SK-N-SH (cell line): ENCODE measurements around the gene OS9. TPM values are rescaled to one million over a fixed set of nuclear protein-coding genes. Genes with fewer than 3 reads are reported as not detected.
A peak's percentile ranks its signal among the peaks of the same experiment; 100 is the strongest.

Experiments
- CTCF ChIA-PET: fragments of 300-600, 350-600 bp; formaldehyde crosslinking; extraction: SDS; loops from one replicate; lab custom pipeline; 2021; lab: Yijun Ruan, JAX
- POLR2A ChIA-PET: fragments of 350-600 bp; sonication (Branson Sonifier 250); formaldehyde crosslinking; extraction: SDS; loops from one replicate; lab custom pipeline; 2020; ENCODE audit warnings: antibody characterized with exemption, inconsistent platforms; lab: Yijun Ruan, JAX
- DNase-seq: peaks from one replicate; pipeline ENCODE4 v3.0.0; 2012
- H2AFZ ChIP-seq: fragments of 200-600 bp; sonication (generic); 2 replicates; pipeline ENCODE4 v1.8.1; 2016; ENCODE audit warnings: antibody characterized with exemption, mild to moderate bottlenecking, low read depth
- H3F3A ChIP-seq: fragments of 200-600 bp; sonication (generic); replicated peaks from 2 replicates; pipeline ENCODE3; 2016; ENCODE audit warnings: antibody characterized with exemption, mild to moderate bottlenecking; ENCODE audit not compliant: insufficient read depth
- H3K27ac ChIP-seq, 2 experiments: fragments of 200-500 bp in 1 of 2; fragments of 200-600 bp in 1 of 2; sonication (Bioruptor generic) in 1 of 2; sonication (generic), shearing (Covaris generic) in 1 of 2; 2 replicates each; pipeline versions ENCODE4 v1.5.1 to v1.6.1; 2014 to 2016; ENCODE audit warnings: low read depth in 2 of 2, inconsistent platforms in 1 of 2, low read length in 1 of 2, mild to moderate bottlenecking in 1 of 2, mixed read lengths in 1 of 2
- H3K27me3 ChIP-seq: fragments of 200-600 bp; sonication (generic), shearing (Covaris generic); 2 replicates; pipeline ENCODE4 v1.6.1; 2016; ENCODE audit warnings: mixed run types; ENCODE audit not compliant: insufficient read depth
- H3K36me3 ChIP-seq, 2 experiments: fragments of 200-500 bp in 1 of 2; fragments of 200-600 bp in 1 of 2; sonication (Bioruptor generic) in 1 of 2; sonication (generic) in 1 of 2; replicated peaks in 1 of 2; 2 replicates each; pipeline versions ENCODE3 to v1.5.1; 2014 to 2016; ENCODE audit warnings: low read length in 1 of 2, mild to moderate bottlenecking in 1 of 2; ENCODE audit not compliant: insufficient read depth in 2 of 2, control insufficient read depth in 1 of 2
- H3K4me1 ChIP-seq, 2 experiments: fragments of 200-500 bp in 1 of 2; fragments of 200-600 bp in 1 of 2; sonication (Bioruptor generic) in 1 of 2; sonication (generic), shearing (Covaris generic) in 1 of 2; 2 replicates each; pipeline versions ENCODE4 v1.5.1 to v1.6.1; 2014 to 2016; ENCODE audit warnings: low read depth in 1 of 2, low read length in 1 of 2, mixed run types in 1 of 2; ENCODE audit not compliant: insufficient read depth in 2 of 2, control insufficient read depth in 1 of 2
- H3K4me2 ChIP-seq: fragments of 200-600 bp; sonication (generic), shearing (Covaris generic); 2 replicates; pipeline ENCODE4 v1.6.1; 2017; ENCODE audit warnings: mixed run types
- H3K4me3 ChIP-seq, 2 experiments: fragments of 200-500 bp in 1 of 2; fragments of 200-600 bp in 1 of 2; sonication (Bioruptor generic) in 1 of 2; sonication (generic), shearing (Covaris generic) in 1 of 2; 2 replicates each; pipeline versions ENCODE4 v1.5.1 to v1.8.1; 2014 to 2016; ENCODE audit warnings: low read depth in 2 of 2, inconsistent platforms in 1 of 2, low read length in 1 of 2, mild to moderate bottlenecking in 1 of 2, mixed read lengths in 1 of 2, moderate library complexity in 1 of 2
- H3K79me2 ChIP-seq: fragments of 200-600 bp; sonication (generic); 2 replicates; pipeline ENCODE4 v1.8.1; 2017; ENCODE audit warnings: mild to moderate bottlenecking; ENCODE audit not compliant: insufficient read depth
- H3K9ac ChIP-seq: fragments of 200-600 bp; sonication (generic); 2 replicates; pipeline ENCODE4 v1.6.1; 2017; ENCODE audit warnings: mixed run types
- H3K9me2 ChIP-seq: fragments of 200-600 bp; sonication (generic); 2 replicates; pipeline ENCODE4 v1.6.1; 2017; ENCODE audit warnings: mixed run types
- H3K9me3 ChIP-seq: fragments of 200-600 bp; sonication (generic); 2 replicates; pipeline ENCODE4 v1.6.1; 2017; ENCODE audit warnings: mixed run types, mild to moderate bottlenecking, moderate library complexity
- H4K20me1 ChIP-seq: fragments of 200-600 bp; sonication (generic); 2 replicates; pipeline ENCODE4 v1.6.1; 2017; ENCODE audit warnings: mild to moderate bottlenecking, mixed run types; ENCODE audit not compliant: insufficient read depth
- ELF1 ChIP-seq: IDR thresholded peaks from 2 replicates; pipeline ENCODE4 v1.4.0; 2012
- FOXJ3 ChIP-seq: sonication (generic); formaldehyde crosslinking; IDR thresholded peaks from 2 replicates; pipeline ENCODE4 v1.5.1; 2020; ENCODE audit warnings: mild to moderate bottlenecking, missing genetic modification reagents
- JUND ChIP-seq: IDR thresholded peaks from 2 replicates; pipeline ENCODE4 v1.4.0; 2012
- MEF2A ChIP-seq: IDR thresholded peaks from 2 replicates; pipeline ENCODE4 v1.4.0; 2012; ENCODE audit warnings: low read depth, borderline replicate concordance
- MXI1 ChIP-seq: IDR thresholded peaks from 2 replicates; pipeline ENCODE4 v1.6.1; 2012; ENCODE audit warnings: mild to moderate bottlenecking, low read depth, low read length, improper control_type of control experiment
- NFIC ChIP-seq: IDR thresholded peaks from 2 replicates; pipeline ENCODE4 v1.4.0; 2012; ENCODE audit warnings: borderline replicate concordance
- RAD21 ChIP-seq: IDR thresholded peaks from 2 replicates; pipeline ENCODE4 v1.6.1; 2012; ENCODE audit warnings: mild to moderate bottlenecking, low read length
- RCOR1 ChIP-seq: fragments of 150-350 bp; IDR thresholded peaks from 2 replicates; pipeline ENCODE4 v1.6.1; 2017; ENCODE audit warnings: antibody characterized with exemption, low read length
- WGBS: methylation state at CpG from one replicate; pipeline ENCODE4 v1.1.6; 2017; ENCODE audit warnings: low lambda C conversion rate; 5-methylcytosine and 5-hydroxymethylcytosine counted together
- polyA plus RNA-seq, 3 experiments: library from polyadenylated mRNA; depleted of rRNA; stranded (reverse); fragments of >200 nt; gene quantifications; 2 replicates each; pipeline ENCODE4 v1.2.3, GENCODE V29; 2012
- TF ChIP-seq, protein P1 (sequence below): IDR thresholded peaks from 2 replicates; pipeline ENCODE4 v1.4.0; 2012; ENCODE audit warnings: low read depth, borderline replicate concordance
- TF ChIP-seq, protein P2 (sequence below): fragments of 200-600 bp; sonication (generic); IDR thresholded peaks from 2 replicates; pipeline ENCODE4 v1.6.1; 2017; ENCODE audit warnings: antibody characterized with exemption, mild to moderate bottlenecking, moderate library complexity
- TF ChIP-seq, protein P3 (sequence below): IDR thresholded peaks from 2 replicates; pipeline ENCODE4 v1.4.0; 2012; ENCODE audit warnings: low read depth, borderline replicate concordance
- TF ChIP-seq, protein P4 (sequence below): IDR thresholded peaks from 2 replicates; pipeline ENCODE4; 2012
- TF ChIP-seq, protein P5 (sequence below): fragments of 150-350 bp; IDR thresholded peaks from 2 replicates; pipeline ENCODE4 v1.6.1; 2017; ENCODE audit warnings: antibody characterized with exemption, low read length, low read depth, borderline replicate concordance

Gene OS9
- polyA plus RNA-seq, 1 of the 3 experiments (the other 2 are of a cell fraction): 280 TPM

DNA sequence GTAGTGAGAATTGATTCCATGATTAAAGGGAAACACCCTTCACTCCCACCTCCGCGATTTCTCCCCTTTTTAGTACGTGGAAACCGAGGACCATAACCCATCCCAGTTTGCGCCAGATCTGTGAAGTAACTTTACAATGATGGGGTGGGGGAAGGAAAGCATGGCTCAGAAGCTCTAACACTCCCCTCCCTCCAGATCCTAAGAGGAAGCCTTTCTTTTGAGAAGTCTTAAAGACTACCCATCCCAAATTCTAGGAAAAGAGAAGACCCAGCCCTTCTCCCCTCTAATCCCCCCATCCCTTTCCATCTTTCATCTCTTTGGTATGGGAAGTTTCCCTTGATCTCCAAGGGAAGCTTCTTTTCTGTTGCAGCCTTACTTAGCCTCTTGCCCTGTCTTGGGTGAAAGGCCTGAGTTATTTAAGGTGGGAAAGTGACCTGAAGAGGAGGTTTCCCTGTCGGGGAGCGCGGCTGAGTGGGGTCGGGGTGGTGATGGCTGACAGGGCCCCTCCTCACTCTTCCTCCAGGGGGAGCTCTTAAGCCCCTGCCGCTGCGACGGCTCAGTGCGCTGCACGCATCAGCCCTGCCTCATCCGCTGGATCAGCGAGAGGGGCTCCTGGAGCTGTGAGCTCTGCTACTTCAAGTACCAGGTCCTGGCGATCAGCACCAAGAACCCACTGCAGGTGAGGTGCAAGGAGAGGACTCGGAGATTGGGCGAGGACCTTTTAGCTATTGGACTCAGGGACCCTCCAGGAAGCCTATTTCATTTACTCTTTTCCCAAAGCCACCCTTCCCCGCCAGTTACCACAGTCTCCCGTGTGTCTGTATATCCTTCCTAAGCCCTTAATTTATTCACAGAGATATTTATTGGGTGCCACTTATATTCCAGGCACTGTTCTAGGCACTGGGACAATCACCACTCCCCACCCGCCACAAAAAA is 62.7 kb downstream of the OS9 start:
- peaks cover 3 to 20% of the 10 kb centered on the region in 2 experiments for H3K36me3 ChIP-seq
- H3K4me1 ChIP-seq: peaks cover 8 to 27% of the 10 kb centered on the region in 2 experiments
- no peak overlapping the region for H3K27ac ChIP-seq
- peak; percentile 82 for DNase-seq
- H2AFZ ChIP-seq: no peak overlapping the region
- peaks cover 23% of the 10 kb centered on the region for H3F3A ChIP-seq
- TF ChIP-seq MXI1 (no peak), RAD21 (0 out of 2 replicates have a peak, but pooled peaks have one; percentile 3)
- TF ChIP-seq, protein P1, sequence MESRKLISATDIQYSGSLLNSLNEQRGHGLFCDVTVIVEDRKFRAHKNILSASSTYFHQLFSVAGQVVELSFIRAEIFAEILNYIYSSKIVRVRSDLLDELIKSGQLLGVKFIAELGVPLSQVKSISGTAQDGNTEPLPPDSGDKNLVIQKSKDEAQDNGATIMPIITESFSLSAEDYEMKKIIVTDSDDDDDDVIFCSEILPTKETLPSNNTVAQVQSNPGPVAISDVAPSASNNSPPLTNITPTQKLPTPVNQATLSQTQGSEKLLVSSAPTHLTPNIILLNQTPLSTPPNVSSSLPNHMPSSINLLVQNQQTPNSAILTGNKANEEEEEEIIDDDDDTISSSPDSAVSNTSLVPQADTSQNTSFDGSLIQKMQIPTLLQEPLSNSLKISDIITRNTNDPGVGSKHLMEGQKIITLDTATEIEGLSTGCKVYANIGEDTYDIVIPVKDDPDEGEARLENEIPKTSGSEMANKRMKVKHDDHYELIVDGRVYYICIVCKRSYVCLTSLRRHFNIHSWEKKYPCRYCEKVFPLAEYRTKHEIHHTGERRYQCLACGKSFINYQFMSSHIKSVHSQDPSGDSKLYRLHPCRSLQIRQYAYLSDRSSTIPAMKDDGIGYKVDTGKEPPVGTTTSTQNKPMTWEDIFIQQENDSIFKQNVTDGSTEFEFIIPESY: peak; percentile 89
- TF ChIP-seq, protein P2, sequence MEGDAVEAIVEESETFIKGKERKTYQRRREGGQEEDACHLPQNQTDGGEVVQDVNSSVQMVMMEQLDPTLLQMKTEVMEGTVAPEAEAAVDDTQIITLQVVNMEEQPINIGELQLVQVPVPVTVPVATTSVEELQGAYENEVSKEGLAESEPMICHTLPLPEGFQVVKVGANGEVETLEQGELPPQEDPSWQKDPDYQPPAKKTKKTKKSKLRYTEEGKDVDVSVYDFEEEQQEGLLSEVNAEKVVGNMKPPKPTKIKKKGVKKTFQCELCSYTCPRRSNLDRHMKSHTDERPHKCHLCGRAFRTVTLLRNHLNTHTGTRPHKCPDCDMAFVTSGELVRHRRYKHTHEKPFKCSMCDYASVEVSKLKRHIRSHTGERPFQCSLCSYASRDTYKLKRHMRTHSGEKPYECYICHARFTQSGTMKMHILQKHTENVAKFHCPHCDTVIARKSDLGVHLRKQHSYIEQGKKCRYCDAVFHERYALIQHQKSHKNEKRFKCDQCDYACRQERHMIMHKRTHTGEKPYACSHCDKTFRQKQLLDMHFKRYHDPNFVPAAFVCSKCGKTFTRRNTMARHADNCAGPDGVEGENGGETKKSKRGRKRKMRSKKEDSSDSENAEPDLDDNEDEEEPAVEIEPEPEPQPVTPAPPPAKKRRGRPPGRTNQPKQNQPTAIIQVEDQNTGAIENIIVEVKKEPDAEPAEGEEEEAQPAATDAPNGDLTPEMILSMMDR: peak; percentile 56
- H3K4me3 ChIP-seq: peak overlapping the region; percentile 73 to 79
- H4K20me1 ChIP-seq: peaks cover 7% of the 10 kb centered on the region
- ChIA-PET CTCF (interaction anchor here (0.7 to 2.0 kb wide), 17 partner anchors 8 to 173 kb away, joined by 3 to 27 read pairs (median 4); partner anchors contain the start of genes CYP27B1, EEF1AKMT3, METTL1 and TSFM), POLR2A (interaction anchor here (1.3 to 1.9 kb wide), 2 partner anchors 10 to 12 kb away, joined by 3 to 9 read pairs; partner anchors contain the start of genes CYP27B1 and TSPAN31)
- H3K9me2 ChIP-seq: no peaks in the 10 kb centered on the region
- H3K4me2 ChIP-seq: peak overlapping the region; percentile 97
- no peak overlapping the region for H3K9ac ChIP-seq
- 83% methylated on average over 20 of the region's 22 CpGs for WGBS
- H3K9me3 ChIP-seq: no peaks in the 10 kb centered on the region
- H3K27me3 ChIP-seq: no peaks in the 10 kb centered on the region
- peaks cover 4% of the 10 kb centered on the region for H3K79me2 ChIP-seq

DNA sequence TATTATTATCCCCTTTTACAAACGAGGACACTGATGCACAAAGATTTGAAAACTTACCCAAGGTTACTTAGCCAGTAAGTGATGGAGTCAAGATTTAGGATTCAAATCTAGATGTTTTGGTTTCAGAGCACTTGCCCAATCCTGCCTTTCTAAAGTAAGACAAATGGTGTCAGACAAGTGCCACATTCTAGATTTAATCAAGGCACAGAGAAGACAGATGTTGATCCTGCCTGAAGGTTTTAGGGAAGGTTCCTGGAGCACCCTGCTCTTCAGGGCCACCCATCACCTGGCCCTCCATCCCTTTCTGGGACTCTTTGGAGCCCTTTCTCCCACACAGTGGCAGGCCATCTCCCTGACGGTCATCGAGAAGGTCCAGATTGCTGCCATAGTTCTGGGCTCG is 63.8 kb downstream of the OS9 start:
- WGBS: 79% methylated on average over 4 of the region's 4 CpGs
- POLR2A ChIA-PET: no interaction called here
- no peak for TF ChIP-seq ELF1
- no peak for TF ChIP-seq RCOR1
- TF ChIP-seq, protein P1: no peak
- TF ChIP-seq, protein P3, sequence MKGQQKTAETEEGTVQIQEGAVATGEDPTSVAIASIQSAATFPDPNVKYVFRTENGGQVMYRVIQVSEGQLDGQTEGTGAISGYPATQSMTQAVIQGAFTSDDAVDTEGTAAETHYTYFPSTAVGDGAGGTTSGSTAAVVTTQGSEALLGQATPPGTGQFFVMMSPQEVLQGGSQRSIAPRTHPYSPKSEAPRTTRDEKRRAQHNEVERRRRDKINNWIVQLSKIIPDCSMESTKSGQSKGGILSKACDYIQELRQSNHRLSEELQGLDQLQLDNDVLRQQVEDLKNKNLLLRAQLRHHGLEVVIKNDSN: no peak
- no peak for TF ChIP-seq NFIC
- no peak for TF ChIP-seq FOXJ3 (CRISPR knock-in tag)
- TF ChIP-seq, protein P4, sequence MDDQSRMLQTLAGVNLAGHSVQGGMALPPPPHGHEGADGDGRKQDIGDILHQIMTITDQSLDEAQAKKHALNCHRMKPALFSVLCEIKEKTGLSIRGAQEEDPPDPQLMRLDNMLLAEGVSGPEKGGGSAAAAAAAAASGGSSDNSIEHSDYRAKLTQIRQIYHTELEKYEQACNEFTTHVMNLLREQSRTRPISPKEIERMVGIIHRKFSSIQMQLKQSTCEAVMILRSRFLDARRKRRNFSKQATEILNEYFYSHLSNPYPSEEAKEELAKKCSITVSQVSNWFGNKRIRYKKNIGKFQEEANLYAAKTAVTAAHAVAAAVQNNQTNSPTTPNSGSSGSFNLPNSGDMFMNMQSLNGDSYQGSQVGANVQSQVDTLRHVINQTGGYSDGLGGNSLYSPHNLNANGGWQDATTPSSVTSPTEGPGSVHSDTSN: no peak
- TF ChIP-seq MEF2A: no peak
- TF ChIP-seq, protein P5, sequence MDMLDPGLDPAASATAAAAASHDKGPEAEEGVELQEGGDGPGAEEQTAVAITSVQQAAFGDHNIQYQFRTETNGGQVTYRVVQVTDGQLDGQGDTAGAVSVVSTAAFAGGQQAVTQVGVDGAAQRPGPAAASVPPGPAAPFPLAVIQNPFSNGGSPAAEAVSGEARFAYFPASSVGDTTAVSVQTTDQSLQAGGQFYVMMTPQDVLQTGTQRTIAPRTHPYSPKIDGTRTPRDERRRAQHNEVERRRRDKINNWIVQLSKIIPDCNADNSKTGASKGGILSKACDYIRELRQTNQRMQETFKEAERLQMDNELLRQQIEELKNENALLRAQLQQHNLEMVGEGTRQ: no peak
- TF ChIP-seq JUND: no peak

More for the DNA sequence above, 63.8 kb downstream of the OS9 start:
- H3K27ac ChIP-seq: no peak overlapping the region
- H3K36me3 ChIP-seq: peaks cover 3 to 20% of the 10 kb centered on the region in 2 experiments
- no peak overlapping the region for H3K4me3 ChIP-seq
- H2AFZ ChIP-seq: no peak overlapping the region
- H4K20me1 ChIP-seq: peaks cover 7% of the 10 kb centered on the region
- no peak overlapping the region for H3K4me2 ChIP-seq
- peaks cover 6 to 24% of the 10 kb centered on the region in 2 experiments for H3K4me1 ChIP-seq
- H3K9me2 ChIP-seq: no peaks in the 10 kb centered on the region
- DNase-seq: no peak
- H3F3A ChIP-seq: peaks cover 25% of the 10 kb centered on the region
- no peaks in the 10 kb centered on the region; the same call in 1 of the 2 replicates for H3K79me2 ChIP-seq
- no peaks in the 10 kb centered on the region for H3K27me3 ChIP-seq
- CTCF ChIA-PET: no interaction called here
- H3K9me3 ChIP-seq: no peaks in the 10 kb centered on the region
- H3K9ac ChIP-seq: no peak overlapping the region
